Measurements from ENCODE around the gene TBC1D13. TPM values are rescaled to one million over a fixed set of nuclear protein-coding genes. Genes with fewer than 3 reads are reported as not detected.

The TBC1D13 gene
- total RNA-seq, 8 experiments from 2014 or later = 8.7 to 18.9 (median 13.1) TPM

GRCh38 chr9:128818839-128819715 is 32.0 kb downstream of the TBC1D13 start:
- peak overlapping the region; percentile 48 to 76 (median 72) for H3K4me3 ChIP-seq
- peak overlapping the region; percentile 11 to 76 for H3K27ac ChIP-seq
- WGBS, 10 experiments = 0 to 90% (median 5%) methylated on average over 2 to 24 of the region's 90 CpGs; no CpG with 5 or more reads in 3 of the 10 experiments
- H3K4me1 ChIP-seq (replicated peaks in 1 of 2) = peaks cover 7 to 9% of the 10 kb centered on the region in 2 donors
- in situ Hi-C loops (cut with MboI; ENCODE audit: low pct_unique_long_range_greater_than_20kb in 2 of 9, low sequenced_read_pairs in 9 of 9, unreplicated experiment in 9 of 9) = no loop called here
- peak; percentile 1 to 57 (median 47) for ATAC-seq (replicated peaks in 6 of 8)

GRCh38 chr9:128819716-128820664 is 32.9 kb downstream of the TBC1D13 start:
- H3K4me3 ChIP-seq = peak overlapping the region in 4 of 5 donors; percentile 48 to 76 (median 73)
- in situ Hi-C loops (cut with MboI; ENCODE audit: low pct_unique_long_range_greater_than_20kb in 2 of 9, low sequenced_read_pairs in 9 of 9, unreplicated experiment in 9 of 9) = no loop called here

GRCh38 chr9:128820665-128821583 is 33.9 kb downstream of the TBC1D13 start:
- WGBS, 10 experiments = 74 to 100% (median 88%) methylated on average over 1 to 6 of the region's 24 CpGs; no CpG with 5 or more reads in 4 of the 10 experiments
- in situ Hi-C loops (cut with MboI; ENCODE audit: low pct_unique_long_range_greater_than_20kb in 2 of 9, low sequenced_read_pairs in 9 of 9, unreplicated experiment in 9 of 9) = no loop called here
- ATAC-seq (replicated peaks in 6 of 8) = no peak
- H3K4me1 ChIP-seq (replicated peaks in 1 of 2) = peaks cover 7 to 9% of the 10 kb centered on the region in 2 donors
- no peak overlapping the region for H3K4me3 ChIP-seq
- no peak overlapping the region for H3K27ac ChIP-seq

More at GRCh38 chr9:128819716-128820664, 32.9 kb downstream of the TBC1D13 start:
- peaks cover 7 to 9% of the 10 kb centered on the region in 2 donors for H3K4me1 ChIP-seq (replicated peaks in 1 of 2)
- H3K27ac ChIP-seq = no peak overlapping the region
- ATAC-seq (replicated peaks in 6 of 8) = peak in 3 of 8 experiments; percentile 7 to 38 (median 15)
- 13 to 86% (median 50%) methylated on average over 1 to 9 of the region's 18 CpGs; no CpG with 5 or more reads in 3 of the 10 experiments for WGBS, 10 experiments

- no peak for ATAC-seq (replicated peaks in 6 of 8)
- WGBS, 10 experiments = 80 to 100% (median 100%) methylated on average over 1 to 10 of the region's 16 CpGs; no CpG with 5 or more reads in 3 of the 10 experiments
- in situ Hi-C loops (cut with MboI; ENCODE audit: low pct_unique_long_range_greater_than_20kb in 2 of 9, low sequenced_read_pairs in 9 of 9, unreplicated experiment in 9 of 9) = no loop called here
These were observed 34.7 kb downstream of the TBC1D13 start for GRCh38 chr9:128821584-128822406.

GRCh38 chr9:128822407-128823042 is 35.5 kb downstream of the TBC1D13 start:
- no peak for ATAC-seq (replicated peaks in 6 of 8)
- Histone ChIP-seq H3K27ac (no peak overlapping the region), H3K4me3 (no peak overlapping the region), H3K4me1 (replicated peaks in 1 of 2) (peaks cover 7 to 9% of the 10 kb centered on the region in 2 donors)
- in situ Hi-C loops (cut with MboI; ENCODE audit: low pct_unique_long_range_greater_than_20kb in 2 of 9, low sequenced_read_pairs in 9 of 9, unreplicated experiment in 9 of 9) = no loop called here
- WGBS, 10 experiments = 80 to 100% (median 95%) methylated on average over 1 to 9 of the region's 22 CpGs; no CpG with 5 or more reads in 6 of the 10 experiments

More at GRCh38 chr9:128821584-128822406, 34.7 kb downstream of the TBC1D13 start:
- Histone ChIP-seq H3K4me3 (no peak overlapping the region), H3K4me1 (replicated peaks in 1 of 2) (peaks cover 7 to 9% of the 10 kb centered on the region in 2 donors), H3K27ac (no peak overlapping the region)

GRCh38 chr9:128823362-128823902 is 36.4 kb downstream of the TBC1D13 start:
- H3K4me3 ChIP-seq = no peak overlapping the region
- no peak for ATAC-seq (replicated peaks in 6 of 8)
- in situ Hi-C loops (cut with MboI; ENCODE audit: low pct_unique_long_range_greater_than_20kb in 2 of 9, low sequenced_read_pairs in 9 of 9, unreplicated experiment in 9 of 9) = no loop called here
- H3K27ac ChIP-seq = no peak overlapping the region
- WGBS, 10 experiments = 100% methylated on average over 4 of the region's 19 CpGs; no CpG with 5 or more reads in 9 of the 10 experiments
- peaks cover 7 to 9% of the 10 kb centered on the region in 2 donors for H3K4me1 ChIP-seq (replicated peaks in 1 of 2)

- Histone ChIP-seq H3K27ac (no peak overlapping the region), H3K4me1 (replicated peaks in 1 of 2) (peaks cover 11 to 13% of the 10 kb centered on the region in 2 donors), H3K4me3 (no peak overlapping the region)
- WGBS, 10 experiments = no CpG with 5 or more reads among the region's 12 CpGs
- in situ Hi-C loops (cut with MboI; ENCODE audit: low pct_unique_long_range_greater_than_20kb in 2 of 9, low sequenced_read_pairs in 9 of 9, unreplicated experiment in 9 of 9) = no loop called here
- ATAC-seq (replicated peaks in 6 of 8) = no peak
These were observed 36.9 kb downstream of the TBC1D13 start for GRCh38 chr9:128823903-128824406.

- in situ Hi-C loops (cut with MboI; ENCODE audit: low pct_unique_long_range_greater_than_20kb in 2 of 9, low sequenced_read_pairs in 9 of 9, unreplicated experiment in 9 of 9) = no loop called here
- Histone ChIP-seq H3K4me3 (no peak overlapping the region), H3K27ac (no peak overlapping the region), H3K4me1 (replicated peaks in 1 of 2) (peaks cover 4 to 6% of the 10 kb centered on the region in 2 donors)
- 86 to 100% (median 100%) methylated on average over 1 to 4 of the region's 7 CpGs; no CpG with 5 or more reads in 5 of the 10 experiments for WGBS, 10 experiments
- ATAC-seq (replicated peaks in 6 of 8) = no peak
These were observed 37.9 kb downstream of the TBC1D13 start for GRCh38 chr9:128824911-128825310.

GRCh38 chr9:128825923-128826700 is 39.1 kb downstream of the TBC1D13 start:
- no peak overlapping the region for H3K4me3 ChIP-seq
- in situ Hi-C loops (cut with MboI; ENCODE audit: low pct_unique_long_range_greater_than_20kb in 2 of 9, low sequenced_read_pairs in 9 of 9, unreplicated experiment in 9 of 9) = no loop called here
- no peak overlapping the region for H3K27ac ChIP-seq
- 83 to 100% (median 100%) methylated on average over 1 to 9 of the region's 22 CpGs; no CpG with 5 or more reads in 4 of the 10 experiments for WGBS, 10 experiments
- H3K4me1 ChIP-seq (replicated peaks in 1 of 2) = peaks cover 4% of the 10 kb centered on the region in 2 donors
- ATAC-seq (replicated peaks in 6 of 8) = no peak

GRCh38 chr9:128828267-128828666 is 41.2 kb downstream of the TBC1D13 start:
- no peak overlapping the region for H3K27ac ChIP-seq
- in situ Hi-C loops (cut with MboI; ENCODE audit: low pct_unique_long_range_greater_than_20kb in 2 of 9, low sequenced_read_pairs in 9 of 9, unreplicated experiment in 9 of 9) = no loop called here
- WGBS, 10 experiments = 58 to 100% (median 96%) methylated on average over 1 to 6 of the region's 8 CpGs; no CpG with 5 or more reads in 2 of the 10 experiments
- no peak overlapping the region for H3K4me3 ChIP-seq
- no peak for ATAC-seq (replicated peaks in 6 of 8)
- H3K4me1 ChIP-seq (replicated peaks in 1 of 2) = peaks cover 4% of the 10 kb centered on the region in 2 donors
